Measurements from ENCODE around the gene SYN1.

SYN1 gene

DNA sequence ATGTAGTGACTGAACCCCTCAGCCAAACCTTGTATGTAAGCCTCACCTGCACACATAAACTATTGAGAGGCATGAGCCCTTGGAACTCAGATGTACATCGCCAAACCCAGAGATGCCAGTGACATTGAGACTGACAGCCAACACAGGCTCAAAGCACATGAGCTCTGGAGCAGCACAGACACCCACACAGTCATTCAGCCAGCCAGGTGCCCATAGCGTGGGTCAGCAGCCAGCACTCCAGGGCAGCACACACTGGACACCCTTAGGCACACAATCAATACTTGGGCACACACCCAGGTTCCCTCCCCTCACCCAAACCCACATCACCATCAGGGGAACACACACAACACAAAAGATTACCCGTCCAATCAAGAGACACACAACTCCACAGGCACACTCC, 41.8 kb downstream of the SYN1 start:
- no peaks in the 10 kb centered on the region for H3K36me3 ChIP-seq (ENCODE audit: control insufficient read depth in 1 of 2, insufficient read depth in 2 of 2, low read length in 2 of 2)
- peaks cover 5 to 10% of the 10 kb centered on the region in 2 donors for H3K4me1 ChIP-seq (ENCODE audit: control insufficient read depth in 1 of 2, insufficient read depth in 2 of 2, low read length in 2 of 2)
- no peaks in the 10 kb centered on the region for H3K9me3 ChIP-seq (ENCODE audit: control insufficient read depth in 1 of 2, low read length in 2 of 2)
- H3K27me3 ChIP-seq (ENCODE audit: low read depth, low read length) = no peaks in the 10 kb centered on the region
- no peak overlapping the region for H3K4me3 ChIP-seq (ENCODE audit: low read depth in 1 of 2, low read length in 2 of 2)
- no peak overlapping the region for H3K27ac ChIP-seq (ENCODE audit: low read length)

DNA sequence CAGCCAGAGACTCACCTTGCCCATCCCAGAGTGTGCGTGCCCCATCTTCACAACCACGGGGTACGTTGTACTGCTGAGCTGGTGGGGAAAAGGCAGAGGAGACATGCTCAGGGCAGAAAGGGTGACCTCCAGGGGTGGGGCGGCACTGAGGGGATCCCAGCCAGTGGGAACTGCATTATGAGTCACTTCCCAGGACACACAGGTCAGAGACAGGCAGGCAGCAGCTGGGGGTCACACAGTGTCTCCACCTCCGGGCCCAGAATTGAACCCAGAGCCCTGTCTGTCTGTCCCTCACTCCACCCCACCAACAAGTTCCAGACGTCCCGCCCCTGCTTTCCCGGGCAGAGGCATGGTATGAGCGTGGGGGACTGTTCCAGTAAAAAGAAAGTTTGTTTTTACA, 42.2 kb downstream of the SYN1 start:
- Histone ChIP-seq H3K27me3 (ENCODE audit: low read depth, low read length) (no peaks in the 10 kb centered on the region), H3K4me3 (ENCODE audit: low read depth in 1 of 2, low read length in 2 of 2) (no peak overlapping the region), H3K9me3 (ENCODE audit: control insufficient read depth in 1 of 2, low read length in 2 of 2) (no peaks in the 10 kb centered on the region), H3K27ac (ENCODE audit: low read length) (no peak overlapping the region), H3K36me3 (ENCODE audit: control insufficient read depth in 1 of 2, insufficient read depth in 2 of 2, low read length in 2 of 2) (no peaks in the 10 kb centered on the region), H3K4me1 (ENCODE audit: control insufficient read depth in 1 of 2, insufficient read depth in 2 of 2, low read length in 2 of 2) (peaks cover 5 to 10% of the 10 kb centered on the region in 2 donors)

DNA sequence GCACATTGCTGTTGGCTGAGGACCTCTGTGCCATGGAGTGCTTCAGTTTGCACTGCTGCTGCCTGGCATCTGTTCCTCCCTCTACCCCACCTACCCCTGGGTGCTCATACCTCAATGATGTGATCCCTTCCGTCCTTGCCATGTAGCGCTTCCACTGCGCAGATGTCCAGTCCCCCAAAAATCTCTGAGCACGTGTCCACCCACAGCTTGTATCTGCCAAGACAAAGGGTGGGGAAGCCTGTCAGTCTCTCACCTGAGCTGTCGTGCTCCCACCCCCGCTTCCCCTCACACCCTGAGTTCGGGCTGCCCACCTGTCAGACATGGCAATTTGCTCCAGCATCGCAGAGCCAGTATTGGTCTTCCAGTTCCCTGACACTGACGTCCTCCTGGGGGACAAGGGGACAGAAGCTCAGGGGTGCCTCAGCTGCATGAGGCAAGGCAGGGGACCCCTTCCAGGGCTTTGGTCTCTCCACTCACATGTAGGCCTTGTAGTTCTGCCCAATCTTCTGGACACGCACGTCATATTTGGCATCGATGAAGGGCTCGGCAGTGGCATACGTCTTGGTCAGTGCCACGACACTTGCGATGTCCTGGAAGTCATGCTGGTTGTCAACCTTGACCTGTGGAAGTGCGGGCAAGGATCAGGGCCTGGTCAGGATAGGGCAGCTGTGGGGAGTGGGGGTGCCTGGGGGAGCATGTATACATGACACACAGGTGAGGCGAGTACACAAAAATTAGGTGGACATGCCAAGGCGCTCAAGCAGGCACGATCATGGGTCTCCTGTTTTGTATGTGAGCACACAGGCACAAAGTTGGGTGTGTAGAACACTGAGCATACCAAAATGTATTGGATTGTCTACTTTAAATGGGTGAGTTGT, 43.4 kb downstream of the SYN1 start:
- H3K4me3 ChIP-seq (ENCODE audit: low read depth in 1 of 2, low read length in 2 of 2) = no peak overlapping the region
- peaks cover 0 to 9% of the 10 kb centered on the region in 2 donors for H3K36me3 ChIP-seq (ENCODE audit: control insufficient read depth in 1 of 2, insufficient read depth in 2 of 2, low read length in 2 of 2)
- no peaks in the 10 kb centered on the region for H3K9me3 ChIP-seq (ENCODE audit: control insufficient read depth in 1 of 2, low read length in 2 of 2)
- peaks cover 0 to 7% of the 10 kb centered on the region in 2 donors for H3K4me1 ChIP-seq (ENCODE audit: control insufficient read depth in 1 of 2, insufficient read depth in 2 of 2, low read length in 2 of 2)
- H3K27me3 ChIP-seq (ENCODE audit: low read depth, low read length) = no peaks in the 10 kb centered on the region
- no peak overlapping the region for H3K27ac ChIP-seq (ENCODE audit: low read length)

DNA sequence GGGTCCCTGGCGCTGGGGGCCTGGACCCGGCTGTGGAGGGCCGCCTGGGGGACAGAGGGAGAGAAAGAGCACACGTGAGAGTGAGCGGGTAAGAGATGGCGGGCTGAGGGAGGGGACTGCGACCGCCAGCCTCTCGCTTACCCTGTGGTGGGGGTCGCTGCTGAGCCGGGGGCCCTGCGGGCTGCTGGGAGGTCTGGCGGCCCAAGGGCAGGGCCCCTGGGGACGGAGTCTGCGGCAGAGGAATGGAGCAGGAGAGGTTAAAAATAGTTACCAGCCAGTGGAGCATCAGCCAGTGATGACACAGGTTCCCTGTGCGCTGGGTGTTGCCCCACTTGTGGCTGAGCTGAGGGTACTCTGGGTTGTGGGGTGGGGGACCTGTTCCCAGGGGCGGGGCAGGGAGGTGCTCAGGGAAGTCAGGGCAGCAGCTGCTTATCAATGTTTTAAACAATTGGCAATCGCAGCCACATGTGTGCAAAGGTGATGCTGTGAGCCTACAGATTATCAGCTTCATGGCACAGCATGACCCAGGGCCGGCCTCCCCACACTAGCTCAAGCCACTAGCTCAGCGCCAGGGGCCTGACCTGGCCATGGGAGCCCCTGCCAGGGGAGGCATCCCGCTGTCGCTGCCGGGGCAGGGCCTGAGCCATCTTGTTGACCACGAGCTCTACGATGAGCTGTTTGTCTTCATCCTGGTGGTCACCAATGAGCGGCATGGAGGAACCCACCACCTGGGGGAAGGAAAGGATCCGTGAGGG, 44.9 kb downstream of the SYN1 start:
- no peaks in the 10 kb centered on the region for H3K9me3 ChIP-seq (ENCODE audit: control insufficient read depth in 1 of 2, low read length in 2 of 2)
- no peaks in the 10 kb centered on the region for H3K27me3 ChIP-seq (ENCODE audit: low read depth, low read length)
- H3K4me3 ChIP-seq (ENCODE audit: low read depth in 1 of 2, low read length in 2 of 2) = no peak overlapping the region
- no peak overlapping the region for H3K27ac ChIP-seq (ENCODE audit: low read length)
- H3K4me1 ChIP-seq (ENCODE audit: control insufficient read depth in 1 of 2, insufficient read depth in 2 of 2, low read length in 2 of 2) = peaks cover 0 to 7% of the 10 kb centered on the region in 2 donors
- peaks cover 0 to 23% of the 10 kb centered on the region in 2 donors for H3K36me3 ChIP-seq (ENCODE audit: control insufficient read depth in 1 of 2, insufficient read depth in 2 of 2, low read length in 2 of 2)

DNA sequence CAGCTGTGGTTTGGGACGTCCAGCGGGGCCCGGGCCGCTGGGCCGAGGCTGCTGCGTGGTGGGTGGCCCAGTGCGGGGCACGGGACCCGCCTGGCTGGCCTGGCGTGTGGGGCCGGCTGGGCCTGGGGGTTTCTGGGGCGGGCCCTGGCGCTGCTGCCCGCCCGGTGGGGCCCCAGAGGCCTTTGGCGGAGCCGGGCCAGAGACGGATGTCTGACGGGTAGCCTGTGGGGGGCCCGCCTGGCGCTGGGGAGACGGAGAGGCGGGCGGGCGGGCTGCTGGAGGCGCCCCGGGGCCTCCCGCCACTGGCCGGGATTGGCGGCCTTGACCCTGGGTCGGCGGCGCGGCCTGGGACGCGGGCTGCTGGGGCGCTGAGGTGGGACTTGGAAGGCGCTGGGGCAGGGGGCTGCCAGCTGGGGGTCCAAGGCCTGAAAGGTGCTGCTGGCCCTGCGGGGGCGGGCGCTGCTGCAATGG, 45.5 kb downstream of the SYN1 start:
- H3K36me3 ChIP-seq (ENCODE audit: control insufficient read depth in 1 of 2, insufficient read depth in 2 of 2, low read length in 2 of 2) = peaks cover 4 to 29% of the 10 kb centered on the region in 2 donors
- no peak overlapping the region for H3K27ac ChIP-seq (ENCODE audit: low read length)
- H3K27me3 ChIP-seq (ENCODE audit: low read depth, low read length) = no peaks in the 10 kb centered on the region
- H3K9me3 ChIP-seq (ENCODE audit: control insufficient read depth in 1 of 2, low read length in 2 of 2) = no peaks in the 10 kb centered on the region
- no peak overlapping the region for H3K4me3 ChIP-seq (ENCODE audit: low read depth in 1 of 2, low read length in 2 of 2)
- H3K4me1 ChIP-seq (ENCODE audit: control insufficient read depth in 1 of 2, insufficient read depth in 2 of 2, low read length in 2 of 2) = peaks cover 0 to 7% of the 10 kb centered on the region in 2 donors

DNA sequence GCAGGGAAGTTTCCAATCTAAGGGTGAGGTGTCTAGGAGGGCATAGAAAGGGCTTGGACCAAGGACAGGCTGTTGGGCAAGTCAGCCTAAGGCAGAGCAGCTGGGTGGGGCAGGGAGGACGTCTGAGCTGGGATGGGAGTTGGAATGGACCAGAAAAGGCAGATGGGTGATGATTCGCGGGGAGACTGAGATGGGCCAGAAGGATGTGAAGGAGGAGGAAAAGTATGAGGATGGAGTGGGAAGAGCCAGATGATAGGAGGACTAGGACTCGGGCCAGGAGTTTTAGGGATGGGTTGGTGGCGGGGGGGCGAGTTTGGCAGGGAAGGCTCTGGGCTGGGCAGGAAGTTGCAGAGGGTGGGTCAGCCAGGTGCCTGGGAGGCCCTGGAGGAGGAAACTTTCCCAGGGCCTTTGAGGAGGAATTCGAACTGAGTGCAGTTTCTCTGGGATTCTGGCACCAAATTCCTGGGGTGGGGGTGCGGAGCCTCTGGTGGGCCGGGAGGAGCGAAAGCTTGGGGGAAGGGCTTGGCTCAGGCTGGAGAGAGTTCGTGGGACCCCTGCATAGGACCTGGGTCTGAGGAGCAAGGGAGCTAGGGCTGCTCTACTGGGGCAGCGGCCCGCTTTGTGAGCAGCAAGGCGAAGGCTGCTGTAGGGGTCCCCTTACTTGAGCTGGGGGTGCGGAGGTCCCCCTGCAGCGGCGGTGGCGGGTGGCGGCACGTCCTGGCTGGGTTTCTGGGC, 46.1 kb downstream of the SYN1 start:
- no peak overlapping the region for H3K27ac ChIP-seq (ENCODE audit: low read length)
- H3K27me3 ChIP-seq (ENCODE audit: low read depth, low read length) = no peaks in the 10 kb centered on the region
- no peak overlapping the region for H3K4me3 ChIP-seq (ENCODE audit: low read depth in 1 of 2, low read length in 2 of 2)
- H3K9me3 ChIP-seq (ENCODE audit: control insufficient read depth in 1 of 2, low read length in 2 of 2) = no peaks in the 10 kb centered on the region
- H3K36me3 ChIP-seq (ENCODE audit: control insufficient read depth in 1 of 2, insufficient read depth in 2 of 2, low read length in 2 of 2) = peaks cover 6 to 35% of the 10 kb centered on the region in 2 donors
- peaks cover 0 to 7% of the 10 kb centered on the region in 2 donors for H3K4me1 ChIP-seq (ENCODE audit: control insufficient read depth in 1 of 2, insufficient read depth in 2 of 2, low read length in 2 of 2)

GRCh38 chrX:47572773-47573340, 46.8 kb downstream of the SYN1 start:
- Histone ChIP-seq H3K9me3 (ENCODE audit: control insufficient read depth in 1 of 2, low read length in 2 of 2) (no peaks in the 10 kb centered on the region), H3K27ac (ENCODE audit: low read length) (no peak overlapping the region), H3K4me1 (ENCODE audit: control insufficient read depth in 1 of 2, insufficient read depth in 2 of 2, low read length in 2 of 2) (peaks cover 0 to 7% of the 10 kb centered on the region in 2 donors), H3K27me3 (ENCODE audit: low read depth, low read length) (no peaks in the 10 kb centered on the region), H3K36me3 (ENCODE audit: control insufficient read depth in 1 of 2, insufficient read depth in 2 of 2, low read length in 2 of 2) (peaks cover 6 to 41% of the 10 kb centered on the region in 2 donors), H3K4me3 (ENCODE audit: low read depth in 1 of 2, low read length in 2 of 2) (no peak overlapping the region)

DNA sequence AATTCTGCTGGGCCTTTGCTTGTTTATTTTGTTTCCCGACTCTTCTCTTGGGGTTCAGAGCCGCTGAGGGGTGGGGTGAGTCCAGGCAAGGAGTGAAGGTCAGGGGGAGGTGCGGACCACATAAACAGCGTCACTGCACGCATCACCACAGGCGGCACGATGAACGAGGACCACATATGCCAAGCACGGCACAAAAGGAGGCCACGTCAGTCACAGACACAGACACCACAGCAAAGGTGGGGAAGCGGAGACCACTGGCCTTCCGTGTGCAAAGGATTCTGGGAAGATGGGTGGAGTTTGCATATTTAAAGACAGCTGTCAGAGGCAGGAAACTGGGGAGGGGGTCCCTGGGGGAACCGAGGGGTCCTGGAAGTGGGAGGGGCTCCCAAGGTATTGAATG, 47.8 kb downstream of the SYN1 start:
- H3K27me3 ChIP-seq (ENCODE audit: low read depth, low read length) = no peaks in the 10 kb centered on the region
- H3K27ac ChIP-seq (ENCODE audit: low read length) = no peak overlapping the region
- H3K36me3 ChIP-seq (ENCODE audit: control insufficient read depth in 1 of 2, insufficient read depth in 2 of 2, low read length in 2 of 2) = peaks cover 13 to 51% of the 10 kb centered on the region in 2 donors
- no peaks in the 10 kb centered on the region for H3K9me3 ChIP-seq (ENCODE audit: control insufficient read depth in 1 of 2, low read length in 2 of 2)
- H3K4me1 ChIP-seq (ENCODE audit: control insufficient read depth in 1 of 2, insufficient read depth in 2 of 2, low read length in 2 of 2) = peaks cover 0 to 7% of the 10 kb centered on the region in 2 donors
- H3K4me3 ChIP-seq (ENCODE audit: low read depth in 1 of 2, low read length in 2 of 2) = no peak overlapping the region

DNA sequence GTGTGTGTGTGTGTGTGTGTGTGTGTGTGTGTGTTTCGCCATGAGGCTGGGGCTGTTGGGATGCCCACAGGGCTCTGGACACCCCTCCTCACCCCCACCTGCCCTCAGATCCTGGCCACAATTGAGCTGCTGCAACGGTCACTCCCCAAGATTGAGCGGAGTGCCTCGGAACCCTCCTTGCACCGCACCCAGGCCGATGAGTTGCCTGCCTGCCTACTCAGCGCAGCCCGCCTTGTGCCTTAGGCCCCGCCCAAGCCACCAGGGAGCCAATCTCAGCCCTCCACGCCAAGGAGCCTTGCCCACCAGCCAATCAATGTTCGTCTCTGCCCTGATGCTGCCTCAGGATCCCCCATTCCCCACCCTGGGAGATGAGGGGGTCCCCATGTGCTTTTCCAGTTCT, 48.4 kb downstream of the SYN1 start:
- H3K9me3 ChIP-seq (ENCODE audit: control insufficient read depth in 1 of 2, low read length in 2 of 2) = no peaks in the 10 kb centered on the region
- no peak overlapping the region for H3K4me3 ChIP-seq (ENCODE audit: low read depth in 1 of 2, low read length in 2 of 2)
- H3K27ac ChIP-seq (ENCODE audit: low read length) = no peak overlapping the region
- H3K4me1 ChIP-seq (ENCODE audit: control insufficient read depth in 1 of 2, insufficient read depth in 2 of 2, low read length in 2 of 2) = peaks cover 0 to 7% of the 10 kb centered on the region in 2 donors
- H3K27me3 ChIP-seq (ENCODE audit: low read depth, low read length) = no peaks in the 10 kb centered on the region
- peaks cover 13 to 56% of the 10 kb centered on the region in 2 donors for H3K36me3 ChIP-seq (ENCODE audit: control insufficient read depth in 1 of 2, insufficient read depth in 2 of 2, low read length in 2 of 2)

- Histone ChIP-seq H3K27me3 (ENCODE audit: low read depth, low read length) (no peaks in the 10 kb centered on the region), H3K9me3 (ENCODE audit: control insufficient read depth in 1 of 2, low read length in 2 of 2) (no peaks in the 10 kb centered on the region), H3K4me3 (ENCODE audit: low read depth in 1 of 2, low read length in 2 of 2) (no peak overlapping the region), H3K27ac (ENCODE audit: low read length) (no peak overlapping the region), H3K4me1 (ENCODE audit: control insufficient read depth in 1 of 2, insufficient read depth in 2 of 2, low read length in 2 of 2) (peaks cover 0 to 7% of the 10 kb centered on the region in 2 donors), H3K36me3 (ENCODE audit: control insufficient read depth in 1 of 2, insufficient read depth in 2 of 2, low read length in 2 of 2) (peaks cover 13 to 56% of the 10 kb centered on the region in 2 donors)
These were observed 48.9 kb downstream of the SYN1 start for GRCh38 chrX:47570794-47571193.
